HG02870 (cell line): Measurements from ENCODE around the gene FCHSD2.
"Not testable (repeated sequence)": the region's sequence is repeated elsewhere in the genome, so short reads cannot be mapped to it uniquely, and the experiment has no call there.

Experiments
- ATAC-seq: cut with Tn5 transposase; IDR thresholded peaks from one replicate; pipeline ENCODE4 v1.9.1; 2021; ENCODE audit warnings: mild to moderate bottlenecking, moderate library complexity; ENCODE audit not compliant: unreplicated experiment

FCHSD2 gene

GRCh38 chr11:73017024-73017751 lies 124.9 kb downstream of the FCHSD2 start:
- no peak for ATAC-seq

GRCh38 chr11:73013021-73013420 lies 129.1 kb downstream of the FCHSD2 start:
- no peak for ATAC-seq

GRCh38 chr11:73012121-73012863 lies 129.8 kb downstream of the FCHSD2 start:
- ATAC-seq = no peak

GRCh38 chr11:73011126-73011817 lies 130.8 kb downstream of the FCHSD2 start:
- no peak for ATAC-seq

- ATAC-seq = no peak
Measured at GRCh38 chr11:73009972-73010371, 132.1 kb downstream of the FCHSD2 start.

- ATAC-seq = no peak
Measured at GRCh38 chr11:73004088-73004487, 138.0 kb downstream of the FCHSD2 start.

GRCh38 chr11:73003088-73003487 lies 139.0 kb downstream of the FCHSD2 start:
- no peak for ATAC-seq

GRCh38 chr11:73002214-73002613 lies 139.9 kb downstream of the FCHSD2 start:
- no peak for ATAC-seq

GRCh38 chr11:73001615-73002014 lies 140.5 kb downstream of the FCHSD2 start:
- ATAC-seq = no peak

- ATAC-seq = no peak
Measured at GRCh38 chr11:72998676-72999075, 143.4 kb downstream of the FCHSD2 start.

GRCh38 chr11:72996959-72997358 lies 145.2 kb downstream of the FCHSD2 start:
- ATAC-seq = no peak

GRCh38 chr11:72989727-72990126 lies 152.4 kb downstream of the FCHSD2 start:
- no peak for ATAC-seq

- no peak for ATAC-seq
Measured at GRCh38 chr11:72988821-72989220, 153.3 kb downstream of the FCHSD2 start.

- ATAC-seq = no peak
Measured at GRCh38 chr11:72985645-72986044, 156.5 kb downstream of the FCHSD2 start.

GRCh38 chr11:72984453-72985077 lies 157.6 kb downstream of the FCHSD2 start:
- no peak for ATAC-seq

- ATAC-seq = no peak
Measured at GRCh38 chr11:72983560-72983959, 158.6 kb downstream of the FCHSD2 start.

- no peak for ATAC-seq
Measured at GRCh38 chr11:72981971-72982685, 160.0 kb downstream of the FCHSD2 start.

- no peak for ATAC-seq
Measured at GRCh38 chr11:72981080-72981479, 161.0 kb downstream of the FCHSD2 start.

GRCh38 chr11:72977782-72978181 lies 164.3 kb downstream of the FCHSD2 start:
- not testable (repeated sequence) for ATAC-seq

GRCh38 chr11:72976522-72976892 lies 165.6 kb downstream of the FCHSD2 start:
- not testable (repeated sequence) for ATAC-seq
